SJSA1 (cell line): Measurements from ENCODE around the gene KRTAP12-2. TPM values are rescaled to one million over a fixed set of nuclear protein-coding genes. Genes with fewer than 3 reads are reported as not detected.
"Not testable (repeated sequence)": the region's sequence is repeated elsewhere in the genome, so short reads cannot be mapped to it uniquely, and the experiment has no call there.

Experiments used
- DNase-seq, 2 experiments: peaks; one replicate each; pipeline ENCODE4 v3.0.0-alpha.2; 2015 to 2020; ENCODE audit warnings: low spot score in 2 of 2, low read depth in 1 of 2
- H3K27ac ChIP-seq: fragments of 250-450 bp; sonication (Bioruptor Pico); 2 replicates; pipeline ENCODE4 v1.5.1; 2020; ENCODE audit warnings: mild to moderate bottlenecking, moderate library complexity
- H3K27me3 ChIP-seq: fragments of 250-450 bp; sonication (Bioruptor Pico); replicated peaks from 2 replicates; pipeline ENCODE4 v1.5.1; 2020; ENCODE audit warnings: mild to moderate bottlenecking, moderate library complexity
- H3K36me3 ChIP-seq: fragments of 250-450 bp; sonication (Bioruptor Pico); 2 replicates; pipeline ENCODE4 v1.5.1; 2020; ENCODE audit warnings: mild to moderate bottlenecking
- H3K4me1 ChIP-seq: fragments of 250-450 bp; sonication (Bioruptor Pico); replicated peaks from 2 replicates; pipeline ENCODE4 v1.6.1; 2021; ENCODE audit warnings: mild to moderate bottlenecking
- H3K4me3 ChIP-seq: fragments of 250-450 bp; sonication (Bioruptor Pico); 2 replicates; pipeline ENCODE4 v1.5.1; 2020; ENCODE audit warnings: mild to moderate bottlenecking
- H3K9me3 ChIP-seq: fragments of 250-450 bp; sonication (Bioruptor Pico); replicated peaks from 2 replicates; pipeline ENCODE4 v1.5.1; 2020; ENCODE audit warnings: mild to moderate bottlenecking
- total RNA-seq: library from RNA; depleted of rRNA; stranded (reverse); fragments of >200 nt; shearing (Covaris generic); gene quantifications from 2 replicates; pipeline ENCODE4 v1.2.3, GENCODE V29; 2014; rRNA removed

Gene KRTAP12-2
- total RNA-seq, 1 experiment from 2014 or later, result not detected

DNA sequence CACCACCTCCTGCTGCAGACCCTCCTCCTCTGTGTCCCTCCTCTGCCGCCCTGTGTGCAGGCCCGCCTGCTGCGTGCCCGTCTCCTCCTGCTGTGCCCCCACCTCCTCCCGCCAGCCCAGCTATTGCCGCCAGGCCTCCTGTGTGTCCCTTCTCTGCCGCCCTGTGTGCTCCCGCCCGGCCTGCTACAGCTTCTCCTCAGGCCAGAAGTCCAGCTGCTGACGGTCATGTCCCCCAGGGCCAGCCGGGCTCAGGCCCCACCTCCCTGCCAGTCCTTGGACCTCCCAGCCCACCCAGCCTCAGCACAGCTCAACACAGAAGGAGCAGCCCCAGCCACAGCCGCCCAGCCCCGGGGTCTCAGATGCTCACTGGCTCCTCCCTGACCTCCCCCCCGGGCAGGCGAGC, 38.9 kb downstream of the KRTAP12-2 start:
- H3K36me3 ChIP-seq, H3K27me3 ChIP-seq, H3K4me1 ChIP-seq, H3K27ac ChIP-seq, DNase-seq, H3K4me3 ChIP-seq: not testable (repeated sequence)
- peaks cover 12% of the 10 kb centered on the region for H3K9me3 ChIP-seq

DNA sequence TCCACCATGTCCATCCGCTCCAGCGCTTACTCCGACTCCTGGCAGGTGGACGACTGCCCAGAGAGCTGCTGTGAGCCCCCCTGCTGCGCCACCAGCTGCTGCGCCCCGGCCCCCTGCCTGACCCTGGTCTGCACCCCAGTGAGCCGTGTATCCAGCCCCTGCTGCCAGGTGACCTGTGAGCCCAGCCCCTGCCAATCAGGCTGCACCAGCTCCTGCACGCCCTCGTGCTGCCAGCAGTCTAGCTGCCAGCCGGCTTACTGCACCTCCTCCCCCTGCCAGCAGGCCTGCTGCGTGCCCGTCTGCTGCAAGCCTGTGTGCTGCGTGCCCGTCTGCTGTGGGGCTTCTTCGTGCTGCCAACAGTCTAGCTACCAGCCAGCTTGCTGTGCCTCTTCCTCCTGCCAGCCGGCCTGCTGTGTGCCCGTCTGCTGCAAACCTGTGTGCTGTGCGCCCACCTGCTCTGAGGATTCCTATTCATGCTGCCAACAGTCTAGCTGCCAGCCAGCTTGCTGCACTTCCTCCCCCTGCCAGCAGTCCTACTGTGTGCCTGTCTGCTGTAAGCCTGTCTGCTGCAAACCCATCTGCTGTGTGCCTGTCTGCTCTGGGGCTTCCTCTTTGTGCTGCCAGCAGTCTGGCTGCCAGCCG, 39.4 kb downstream of the KRTAP12-2 start:
- H3K9me3 ChIP-seq, result peaks cover 12% of the 10 kb centered on the region
- H3K4me3 ChIP-seq, H3K36me3 ChIP-seq, H3K4me1 ChIP-seq, H3K27ac ChIP-seq, H3K27me3 ChIP-seq, DNase-seq: not testable (repeated sequence)

- Histone ChIP-seq H3K27me3 (no peaks in the 10 kb centered on the region), H3K9me3 (peaks cover 10% of the 10 kb centered on the region), H3K4me1 (no peaks in the 10 kb centered on the region), H3K27ac (no peak within 1 kb of the TSS), H3K4me3 (no peak within 1 kb of the TSS), H3K36me3 (no peaks in the 10 kb centered on the region)
- DNase-seq, result no peak
These were observed 40.0 kb downstream of the KRTAP12-2 start, which contains the start of gene KRTAP10-9 for GRCh38 chr21:44626673-44627143. KRTAP10-9 (plus strand) TSS chr21:44627093; CDS start chr21:44627172, 79 bp downstream.

DNA sequence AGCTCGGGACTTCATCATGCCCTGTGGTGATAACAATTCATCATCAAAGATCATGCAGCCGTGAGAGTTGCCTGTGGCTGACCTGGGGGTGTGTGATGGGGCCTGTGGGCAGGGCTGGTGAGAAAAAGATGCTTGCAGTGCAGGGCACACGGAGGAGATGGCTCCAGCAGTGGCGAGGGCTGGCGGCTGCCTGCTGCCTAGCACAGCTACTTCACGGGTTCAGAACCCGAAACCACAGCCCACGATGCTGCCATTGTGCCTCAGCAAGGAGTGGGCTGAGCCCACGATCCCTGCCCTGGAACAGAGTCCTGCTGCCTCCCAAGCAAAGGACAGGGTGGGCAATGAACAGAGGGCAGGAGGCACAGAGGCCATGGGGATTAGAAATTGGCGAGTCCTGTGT, 40.5 kb downstream of the KRTAP12-2 start:
- Histone ChIP-seq H3K4me3 (no peak overlapping the region), H3K9me3 (peaks cover 7% of the 10 kb centered on the region), H3K27me3 (no peaks in the 10 kb centered on the region), H3K4me1 (no peaks in the 10 kb centered on the region), H3K27ac (no peak overlapping the region), H3K36me3 (no peaks in the 10 kb centered on the region)
- no peak for DNase-seq

DNA sequence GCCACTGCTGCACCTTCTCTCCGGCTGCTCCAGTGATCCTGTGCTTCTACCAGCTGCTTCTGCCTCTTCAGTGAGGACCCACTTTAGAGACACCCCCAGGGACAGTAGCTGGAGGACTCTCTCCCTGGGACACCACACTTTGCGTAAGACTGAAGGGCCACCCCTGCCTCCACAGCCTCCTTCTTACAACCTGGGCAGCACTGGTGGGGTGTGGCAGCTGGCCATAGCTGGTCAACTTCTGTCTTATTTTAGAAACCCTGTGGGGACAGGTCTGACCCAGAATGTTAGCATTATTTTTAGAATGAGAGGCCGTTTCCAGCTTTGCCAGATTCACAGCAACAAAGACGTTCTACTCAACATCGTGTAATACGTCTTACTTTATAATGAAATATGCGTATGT, 41.0 kb downstream of the KRTAP12-2 start:
- no peak for DNase-seq
- H3K4me1 ChIP-seq, result no peaks in the 10 kb centered on the region
- H3K27me3 ChIP-seq, result no peaks in the 10 kb centered on the region
- no peaks in the 10 kb centered on the region for H3K36me3 ChIP-seq
- peaks cover 7% of the 10 kb centered on the region for H3K9me3 ChIP-seq
- H3K27ac ChIP-seq, result no peak overlapping the region
- no peak overlapping the region for H3K4me3 ChIP-seq

GRCh38 chr21:44623575-44623974, 43.2 kb downstream of the KRTAP12-2 start:
- no peak overlapping the region for H3K4me3 ChIP-seq
- no peak overlapping the region for H3K27ac ChIP-seq
- no peaks in the 10 kb centered on the region for H3K27me3 ChIP-seq
- no peaks in the 10 kb centered on the region for H3K36me3 ChIP-seq
- no peaks in the 10 kb centered on the region for H3K4me1 ChIP-seq
- DNase-seq, result no peak
- peaks cover 14% of the 10 kb centered on the region for H3K9me3 ChIP-seq

DNA sequence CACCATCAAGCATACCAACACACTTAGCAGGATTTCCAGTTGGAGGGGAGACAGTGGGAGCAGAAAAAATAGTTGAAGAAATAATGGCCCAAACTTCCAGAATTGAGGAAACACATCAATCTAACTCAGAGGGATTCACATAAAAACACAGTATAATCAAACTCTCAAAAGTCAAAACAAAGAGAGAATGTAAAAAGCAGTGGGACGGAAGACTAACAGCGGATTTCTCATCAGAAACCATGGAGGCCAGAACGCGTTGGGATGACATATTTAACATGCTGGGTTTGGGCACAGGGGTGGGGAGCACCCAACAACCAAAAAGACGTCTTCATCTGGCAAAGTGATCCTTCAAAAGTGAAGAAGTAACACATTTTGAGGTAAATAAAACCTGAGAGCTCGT, 46.8 kb downstream of the KRTAP12-2 start:
- no peak overlapping the region for H3K27ac ChIP-seq
- peaks cover 13% of the 10 kb centered on the region for H3K9me3 ChIP-seq
- no peak for DNase-seq
- no peak overlapping the region for H3K4me3 ChIP-seq
- H3K36me3 ChIP-seq, result no peaks in the 10 kb centered on the region
- no peaks in the 10 kb centered on the region for H3K4me1 ChIP-seq
- H3K27me3 ChIP-seq, result peaks cover 4% of the 10 kb centered on the region; the same call in 1 of the 2 replicates

DNA sequence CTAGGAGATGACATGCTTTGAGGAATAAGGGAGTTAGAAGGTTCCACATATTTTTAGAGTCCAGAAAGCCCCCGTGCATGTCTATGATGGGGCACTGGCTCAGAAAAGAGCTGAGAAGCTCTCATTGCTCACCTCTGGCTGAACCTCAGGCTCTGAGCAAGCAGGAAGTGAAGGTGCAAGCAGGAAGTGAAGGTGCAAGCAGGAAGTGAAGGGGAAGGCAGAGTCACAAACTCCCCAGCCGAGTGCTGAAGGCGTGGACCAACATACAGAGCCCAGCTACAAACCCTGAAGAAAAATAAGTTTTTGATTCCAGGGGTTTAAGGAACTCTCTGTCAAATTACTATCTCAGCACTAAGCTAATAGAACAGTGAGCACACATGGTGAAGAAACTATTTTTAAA, 47.8 kb downstream of the KRTAP12-2 start:
- H3K9me3 ChIP-seq, result peaks cover 6% of the 10 kb centered on the region
- H3K27me3 ChIP-seq, result peaks cover 4% of the 10 kb centered on the region; the same call in 1 of the 2 replicates
- no peaks in the 10 kb centered on the region for H3K4me1 ChIP-seq
- no peak overlapping the region for H3K4me3 ChIP-seq
- DNase-seq, result no peak
- no peaks in the 10 kb centered on the region for H3K36me3 ChIP-seq
- no peak overlapping the region for H3K27ac ChIP-seq

- no peaks in the 10 kb centered on the region for H3K36me3 ChIP-seq
- H3K9me3 ChIP-seq, result peaks cover 6% of the 10 kb centered on the region
- no peaks in the 10 kb centered on the region for H3K4me1 ChIP-seq
- H3K4me3 ChIP-seq, result no peak overlapping the region
- no peak overlapping the region for H3K27ac ChIP-seq
- peaks cover 4% of the 10 kb centered on the region; the same call in 1 of the 2 replicates for H3K27me3 ChIP-seq
- no peak for DNase-seq
These were observed 48.2 kb downstream of the KRTAP12-2 start for GRCh38 chr21:44618504-44618903.

GRCh38 chr21:44617071-44617501, 49.6 kb downstream of the KRTAP12-2 start:
- Histone ChIP-seq H3K4me1 (no peaks in the 10 kb centered on the region), H3K27me3 (peaks cover 4% of the 10 kb centered on the region; the same call in 1 of the 2 replicates), H3K27ac (no peak overlapping the region), H3K36me3 (no peaks in the 10 kb centered on the region), H3K9me3 (peaks cover 6% of the 10 kb centered on the region), H3K4me3 (no peak overlapping the region)
- DNase-seq, result no peak

- Histone ChIP-seq H3K9me3 (peaks cover 6% of the 10 kb centered on the region), H3K27me3 (peaks cover 4% of the 10 kb centered on the region; the same call in 1 of the 2 replicates), H3K36me3 (no peaks in the 10 kb centered on the region), H3K4me3 (no peak overlapping the region), H3K27ac (no peak overlapping the region), H3K4me1 (no peaks in the 10 kb centered on the region)
- DNase-seq, result no peak
These were observed 50.2 kb downstream of the KRTAP12-2 start for GRCh38 chr21:44616591-44616926.

Other genes starting within 250 kb of the KRTAP12-2 start
- gene LRRC3, start 211.4 kb downstream of the KRTAP12-2 start, total RNA-seq, result 1.6 and 3.0 TPM in 2 replicates
- gene KRTAP10-1, start 126.7 kb downstream of the KRTAP12-2 start, total RNA-seq, result not detected in 2 replicates
- not detected in 2 replicates for gene KRTAP10-2, start 115.4 kb downstream of the KRTAP12-2 start, total RNA-seq
- gene KRTAP10-3, start 108.1 kb downstream of the KRTAP12-2 start, total RNA-seq, result not detected in 2 replicates
- not detected in 2 replicates for gene KRTAP10-4, start 93.2 kb downstream of the KRTAP12-2 start, total RNA-seq
- gene KRTAP10-5, start 86.3 kb downstream of the KRTAP12-2 start, total RNA-seq, result not detected in 2 replicates
- not detected in 2 replicates for gene KRTAP10-6, start 74.4 kb downstream of the KRTAP12-2 start, total RNA-seq
- not detected in 2 replicates for gene KRTAP10-7, start 66.3 kb downstream of the KRTAP12-2 start, total RNA-seq
- gene KRTAP10-8, start 54.8 kb downstream of the KRTAP12-2 start, total RNA-seq, result not detected in 2 replicates
- not detected in 2 replicates for gene KRTAP10-9, start 39.8 kb downstream of the KRTAP12-2 start, total RNA-seq
- not detected in 2 replicates for gene KRTAP10-10, start 29.6 kb downstream of the KRTAP12-2 start, total RNA-seq
- not detected in 2 replicates for gene KRTAP10-11, start 20.5 kb downstream of the KRTAP12-2 start, total RNA-seq
- gene KRTAP12-4, start 12.3 kb downstream of the KRTAP12-2 start, total RNA-seq, result not detected in 2 replicates
- not detected in 2 replicates for gene KRTAP12-3, start 9.0 kb downstream of the KRTAP12-2 start, total RNA-seq
- not detected in 2 replicates for gene KRTAP12-1, start 15.2 kb upstream of the KRTAP12-2 start, total RNA-seq
- gene KRTAP10-12, start 30.2 kb upstream of the KRTAP12-2 start, total RNA-seq, result not detected in 2 replicates
- gene TSPEAR, start 44.6 kb upstream of the KRTAP12-2 start, total RNA-seq, result not detected in 2 replicates
- gene UBE2G2, start 134.9 kb upstream of the KRTAP12-2 start, total RNA-seq, result 74.7 and 110 TPM in 2 replicates
- 137 and 173 TPM in 2 replicates for gene SUMO3, start 151.1 kb upstream of the KRTAP12-2 start, total RNA-seq
- gene PTTG1IP, start 206.8 kb upstream of the KRTAP12-2 start, total RNA-seq, result 403 and 590 TPM in 2 replicates